Activated gamma-delta T cell treated with Interleukin-2 at 50 U/mL for 16 hours (primary cell): Measurements from ENCODE around the gene FRY.

Source experiments
- DNase-seq: peaks from one replicate; pipeline ENCODE4 v3.0.0-alpha.2; 2020

FRY gene

DNA sequence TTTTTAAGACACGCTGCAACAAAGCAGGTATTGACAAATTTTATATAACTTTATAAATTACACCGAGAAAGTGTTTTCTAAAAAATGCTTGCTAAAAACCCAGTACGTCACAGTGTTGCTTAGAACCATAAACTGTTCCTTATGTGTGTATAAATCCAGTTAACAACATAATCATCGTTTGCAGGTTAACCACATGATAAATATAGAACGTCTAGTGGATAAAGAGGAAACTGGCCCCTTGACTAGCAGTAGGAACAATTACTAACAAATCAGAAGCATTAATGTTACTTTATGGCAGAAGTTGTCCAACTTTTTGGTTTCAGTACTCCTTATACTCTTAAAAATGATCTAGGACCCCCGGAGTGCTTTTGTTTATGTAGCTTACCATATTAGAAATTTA lies 284.9 kb downstream of the FRY start:
- no peak for DNase-seq

DNA sequence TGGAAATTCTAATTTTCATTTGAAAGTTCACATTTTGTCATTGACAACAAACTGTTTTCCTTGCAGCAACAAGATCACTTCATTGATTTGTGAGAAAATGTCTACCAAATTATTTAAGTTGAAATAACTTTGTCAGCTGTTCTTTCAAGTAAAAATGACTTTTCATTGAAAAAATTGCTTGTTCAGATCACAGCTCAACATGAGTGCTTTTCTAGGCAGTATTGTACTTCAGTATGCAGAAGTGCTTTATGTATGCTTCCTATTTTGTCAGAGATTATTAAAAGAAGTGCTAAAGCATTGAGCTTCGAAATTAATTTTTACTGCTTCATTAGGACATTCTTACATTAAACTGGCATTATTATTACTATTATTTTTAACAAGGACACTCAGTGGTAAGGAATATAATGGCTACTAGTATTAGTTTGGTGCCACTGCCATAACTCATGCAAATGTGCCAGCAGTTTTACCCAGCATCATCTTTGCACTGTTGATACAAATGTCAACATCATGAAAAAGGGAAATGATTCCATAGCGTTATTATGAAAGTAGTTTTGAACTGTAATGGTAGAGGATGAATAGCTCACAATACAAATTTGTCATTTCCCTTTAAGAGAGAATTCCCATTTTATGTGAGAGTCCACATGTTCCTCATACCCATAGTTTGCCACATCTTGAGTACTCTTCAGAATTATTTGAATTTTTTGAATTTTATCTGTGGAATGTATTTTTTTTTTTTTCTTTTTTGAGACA lies 286.3 kb downstream of the FRY start:
- DNase-seq, result no peak

DNA sequence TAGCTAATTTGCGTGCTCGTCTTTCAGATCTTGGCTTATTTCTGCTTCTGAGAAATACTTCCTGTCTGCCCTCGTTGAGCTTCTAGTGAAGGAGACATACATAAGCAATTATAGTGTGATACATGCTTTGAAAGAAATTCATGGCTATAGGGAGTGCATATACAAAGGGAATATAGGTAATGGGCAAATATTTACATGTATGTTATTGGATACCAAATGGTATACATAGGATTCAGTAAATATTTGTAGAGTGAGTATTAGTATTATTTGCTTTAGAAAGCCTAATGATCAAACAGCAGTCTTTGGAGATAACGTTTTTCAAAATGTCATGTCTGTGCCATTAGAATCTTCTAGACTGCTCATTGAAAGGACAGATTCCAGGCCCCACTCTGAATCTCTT lies 289.0 kb downstream of the FRY start:
- no peak for DNase-seq

DNA sequence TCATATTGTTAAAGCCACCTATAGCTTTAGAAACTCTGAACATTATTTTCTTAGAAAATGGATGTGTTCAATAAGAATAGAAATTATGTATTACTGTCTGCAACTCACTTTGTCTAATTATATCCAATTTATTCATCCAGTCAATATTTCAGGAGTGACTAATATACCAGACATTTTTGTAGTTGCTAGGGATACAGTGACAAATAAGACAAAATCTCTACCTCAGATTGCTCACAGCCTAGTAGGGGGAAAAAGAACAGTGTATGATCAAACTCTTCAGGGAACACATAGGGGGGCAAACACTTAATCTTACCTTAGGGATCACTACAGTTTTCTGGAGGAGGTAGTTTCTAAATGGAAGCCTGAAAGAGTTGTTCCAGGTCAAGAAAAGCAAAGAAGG lies 292.3 kb downstream of the FRY start:
- DNase-seq, result no peak

DNA sequence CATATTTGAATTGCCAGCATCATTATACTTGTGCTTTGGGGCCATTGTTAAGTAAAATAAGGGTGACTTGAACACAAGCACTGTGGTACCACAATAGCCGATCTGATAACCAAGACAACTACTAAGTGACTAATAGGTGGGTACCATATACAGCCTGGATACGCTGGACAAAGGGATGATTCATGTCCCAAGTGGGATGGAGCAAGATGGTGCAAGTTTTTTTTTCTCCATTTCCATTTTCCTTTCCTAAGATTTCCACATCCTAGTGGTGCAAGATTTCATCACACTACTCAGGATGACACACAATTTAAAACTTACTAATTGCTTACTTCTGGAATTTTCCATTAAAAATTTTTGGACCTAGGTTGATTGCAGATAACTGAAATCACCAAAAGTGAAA lies 298.9 kb downstream of the FRY start:
- DNase-seq, result no peak

DNA sequence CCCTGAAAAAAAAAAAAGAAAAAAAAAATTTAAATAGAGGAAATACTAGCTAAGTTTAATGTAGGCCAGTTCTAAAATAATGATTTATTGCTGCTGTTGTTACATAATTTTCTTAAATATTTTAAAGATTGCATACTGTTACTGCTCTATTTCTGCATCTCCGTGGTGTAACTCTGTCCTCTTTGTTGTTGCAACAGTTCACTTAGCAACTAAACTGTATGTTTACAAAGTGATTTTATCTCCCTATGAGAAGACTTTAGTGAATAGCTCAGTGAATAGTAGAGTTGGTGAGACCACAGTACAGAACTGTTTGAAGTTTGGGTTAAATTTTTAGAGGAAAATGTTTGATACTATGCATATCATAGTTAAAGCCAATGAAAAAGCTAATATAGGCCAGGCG lies 303.1 kb downstream of the FRY start:
- no peak for DNase-seq

DNA sequence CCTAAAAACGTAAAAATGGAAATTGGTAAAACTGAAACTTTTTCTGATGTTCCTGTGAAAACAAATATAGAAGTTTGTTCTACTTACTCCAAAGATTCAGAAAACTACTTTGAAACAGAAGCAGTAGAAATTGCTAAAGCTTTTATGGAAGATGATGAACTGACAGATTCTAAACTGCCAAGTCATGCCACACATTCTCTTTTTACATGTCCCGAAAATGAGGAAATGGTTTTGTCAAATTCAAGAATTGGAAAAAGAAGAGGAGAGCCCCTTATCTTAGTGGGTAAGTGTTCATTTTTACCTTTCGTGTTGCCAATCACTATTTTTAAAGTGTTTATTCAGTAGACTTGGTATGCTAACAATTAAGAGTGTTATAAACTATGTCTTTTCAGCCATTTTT lies 309.3 kb downstream of the FRY start:
- DNase-seq, result no peak

DNA sequence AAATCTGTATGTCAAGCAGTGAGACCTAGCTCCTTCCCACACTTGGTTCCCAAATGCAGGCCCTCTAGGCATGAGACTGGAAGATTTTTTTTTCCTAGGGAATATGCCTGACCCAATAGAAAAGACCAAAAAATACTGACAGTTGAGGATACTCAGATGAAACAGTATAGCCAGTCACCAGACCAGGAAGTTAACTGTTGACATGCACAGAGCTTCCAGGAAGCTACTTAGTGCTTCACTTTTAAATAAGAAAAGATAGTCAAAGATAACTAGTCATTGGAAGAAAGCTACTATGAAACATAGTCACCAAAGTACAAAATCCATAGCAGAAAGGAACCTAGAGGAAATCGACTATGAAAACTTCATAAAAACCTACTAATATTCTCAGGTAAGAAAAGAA lies 316.1 kb downstream of the FRY start:
- DNase-seq, result no peak
